ENCODE results near the gene RPL37A.

DNA sequence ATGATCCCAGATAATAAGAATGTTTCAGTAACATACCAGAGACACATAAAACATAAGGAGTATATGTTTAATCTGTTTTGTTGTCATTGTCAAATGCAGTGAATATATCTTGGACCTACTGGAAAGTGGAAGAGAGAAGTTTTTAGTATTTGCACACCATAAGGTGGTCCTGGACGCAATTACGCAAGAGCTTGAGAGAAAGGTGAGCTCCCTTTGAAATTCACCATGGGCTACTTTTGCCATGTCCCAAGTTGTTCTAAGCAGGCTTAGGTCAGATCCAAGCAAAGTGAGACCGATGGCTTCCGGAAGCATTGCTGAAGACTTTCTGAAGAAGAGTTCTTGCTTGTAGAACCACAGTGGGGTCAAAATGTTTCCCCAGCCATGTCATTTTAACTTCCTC is 30.8 kb upstream of the RPL37A start:
- TF ChIP-seq, protein P1, sequence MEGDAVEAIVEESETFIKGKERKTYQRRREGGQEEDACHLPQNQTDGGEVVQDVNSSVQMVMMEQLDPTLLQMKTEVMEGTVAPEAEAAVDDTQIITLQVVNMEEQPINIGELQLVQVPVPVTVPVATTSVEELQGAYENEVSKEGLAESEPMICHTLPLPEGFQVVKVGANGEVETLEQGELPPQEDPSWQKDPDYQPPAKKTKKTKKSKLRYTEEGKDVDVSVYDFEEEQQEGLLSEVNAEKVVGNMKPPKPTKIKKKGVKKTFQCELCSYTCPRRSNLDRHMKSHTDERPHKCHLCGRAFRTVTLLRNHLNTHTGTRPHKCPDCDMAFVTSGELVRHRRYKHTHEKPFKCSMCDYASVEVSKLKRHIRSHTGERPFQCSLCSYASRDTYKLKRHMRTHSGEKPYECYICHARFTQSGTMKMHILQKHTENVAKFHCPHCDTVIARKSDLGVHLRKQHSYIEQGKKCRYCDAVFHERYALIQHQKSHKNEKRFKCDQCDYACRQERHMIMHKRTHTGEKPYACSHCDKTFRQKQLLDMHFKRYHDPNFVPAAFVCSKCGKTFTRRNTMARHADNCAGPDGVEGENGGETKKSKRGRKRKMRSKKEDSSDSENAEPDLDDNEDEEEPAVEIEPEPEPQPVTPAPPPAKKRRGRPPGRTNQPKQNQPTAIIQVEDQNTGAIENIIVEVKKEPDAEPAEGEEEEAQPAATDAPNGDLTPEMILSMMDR (IDR thresholded peaks at IDR 0.05) = no peak
- TF ChIP-seq EP300 (IDR thresholded peaks at IDR 0.05; ENCODE audit: low read depth) = no peak
